HT1080 (cell line): ENCODE measurements around the gene COA8. TPM values are rescaled to one million over a fixed set of nuclear protein-coding genes. Genes with fewer than 3 reads are reported as not detected.

Experiments
- DNase-seq: peaks from one replicate; pipeline ENCODE4 v3.0.0-alpha.2; 2015; ENCODE audit warnings: low read depth
- total RNA-seq: library from RNA; depleted of rRNA; stranded (reverse); fragments of >200 nt; shearing (Covaris generic); gene quantifications from 2 replicates; pipeline ENCODE4 v1.2.3, GENCODE V29; 2014

COA8 gene
- total RNA-seq, 1 experiment from 2014 or later = 50.6 TPM

DNA sequence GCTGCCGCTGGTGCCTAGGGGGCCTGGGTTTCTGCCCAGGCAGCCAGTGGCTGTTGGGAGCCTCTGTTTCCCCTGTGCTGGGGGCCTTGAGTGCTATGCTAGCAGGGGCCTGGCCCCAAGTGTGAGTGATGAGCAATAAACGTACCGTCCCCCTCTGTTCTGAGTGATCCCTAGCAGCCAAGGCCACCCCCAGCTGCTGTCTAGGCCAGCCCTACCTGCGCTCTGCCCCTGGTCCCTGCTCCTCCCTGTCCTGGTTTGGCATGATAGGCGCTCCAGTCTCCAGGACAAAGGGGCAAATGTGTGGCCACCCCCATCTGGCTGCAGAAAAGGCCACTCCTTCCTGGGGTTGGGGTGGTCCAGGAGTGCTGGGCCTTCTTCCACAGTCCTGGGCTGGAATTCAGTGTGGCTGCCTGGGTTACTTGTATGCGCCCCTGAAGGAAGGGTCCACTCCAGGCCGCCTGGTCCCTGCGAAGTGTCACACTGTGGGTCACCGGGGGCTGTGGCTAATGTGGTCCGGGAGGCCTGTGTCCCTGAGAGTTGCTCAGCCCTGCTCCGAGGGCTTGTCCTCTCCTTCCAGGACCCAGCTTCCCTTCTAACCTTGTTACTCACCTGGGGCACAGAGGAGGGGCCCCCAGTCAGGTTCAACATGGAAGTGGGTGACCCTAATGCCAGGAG, 26.7 kb upstream of the COA8 start:
- DNase-seq = no peak

- no peak for DNase-seq
Observed at GRCh38 chr14:103536693-103537092, 26.1 kb upstream of the COA8 start.

DNA sequence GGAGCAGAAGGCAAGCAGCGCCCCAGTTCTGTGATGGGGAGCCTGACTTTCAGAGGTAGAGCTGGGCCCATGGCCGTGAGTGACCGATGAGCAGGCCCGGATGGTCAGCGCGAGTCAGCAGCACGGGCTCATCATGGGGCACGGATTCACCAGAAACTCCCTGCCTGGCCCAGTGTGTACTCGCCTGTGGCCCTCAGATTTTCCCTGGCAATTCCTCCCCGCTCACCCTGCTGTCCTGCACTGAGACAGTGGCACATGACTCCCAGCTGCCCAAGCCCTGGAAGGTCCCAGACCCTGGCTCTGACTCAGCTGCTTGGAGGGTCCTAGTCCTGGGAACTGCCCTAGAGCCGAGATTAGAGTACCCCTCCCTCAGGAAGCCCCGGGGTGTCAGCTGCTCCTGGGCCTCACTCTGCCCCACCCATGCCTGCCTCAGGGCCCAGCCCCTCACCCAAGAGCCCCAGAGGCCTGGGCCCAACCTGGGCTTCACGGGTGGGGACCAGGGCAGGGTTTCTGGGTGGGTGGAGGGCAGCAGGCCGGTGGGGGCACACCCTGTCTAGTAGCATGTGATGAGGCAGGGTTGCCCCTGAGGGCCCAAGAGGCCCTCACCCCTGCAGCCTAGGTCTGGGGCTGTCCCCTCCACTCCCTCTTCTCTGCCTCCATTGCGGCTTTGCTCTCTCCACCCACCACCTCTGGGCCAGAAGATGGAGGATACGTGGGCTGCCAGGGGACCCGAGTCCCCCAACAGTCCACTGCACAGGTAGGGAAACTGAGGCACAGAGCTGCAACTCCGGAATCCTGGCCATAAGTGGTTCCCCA, 25.4 kb upstream of the COA8 start:
- no peak for DNase-seq

GRCh38 chr14:103538291-103539055, 24.3 kb upstream of the COA8 start:
- no peak for DNase-seq

- no peak for DNase-seq
Observed at GRCh38 chr14:103539056-103539825, 23.5 kb upstream of the COA8 start.

DNA sequence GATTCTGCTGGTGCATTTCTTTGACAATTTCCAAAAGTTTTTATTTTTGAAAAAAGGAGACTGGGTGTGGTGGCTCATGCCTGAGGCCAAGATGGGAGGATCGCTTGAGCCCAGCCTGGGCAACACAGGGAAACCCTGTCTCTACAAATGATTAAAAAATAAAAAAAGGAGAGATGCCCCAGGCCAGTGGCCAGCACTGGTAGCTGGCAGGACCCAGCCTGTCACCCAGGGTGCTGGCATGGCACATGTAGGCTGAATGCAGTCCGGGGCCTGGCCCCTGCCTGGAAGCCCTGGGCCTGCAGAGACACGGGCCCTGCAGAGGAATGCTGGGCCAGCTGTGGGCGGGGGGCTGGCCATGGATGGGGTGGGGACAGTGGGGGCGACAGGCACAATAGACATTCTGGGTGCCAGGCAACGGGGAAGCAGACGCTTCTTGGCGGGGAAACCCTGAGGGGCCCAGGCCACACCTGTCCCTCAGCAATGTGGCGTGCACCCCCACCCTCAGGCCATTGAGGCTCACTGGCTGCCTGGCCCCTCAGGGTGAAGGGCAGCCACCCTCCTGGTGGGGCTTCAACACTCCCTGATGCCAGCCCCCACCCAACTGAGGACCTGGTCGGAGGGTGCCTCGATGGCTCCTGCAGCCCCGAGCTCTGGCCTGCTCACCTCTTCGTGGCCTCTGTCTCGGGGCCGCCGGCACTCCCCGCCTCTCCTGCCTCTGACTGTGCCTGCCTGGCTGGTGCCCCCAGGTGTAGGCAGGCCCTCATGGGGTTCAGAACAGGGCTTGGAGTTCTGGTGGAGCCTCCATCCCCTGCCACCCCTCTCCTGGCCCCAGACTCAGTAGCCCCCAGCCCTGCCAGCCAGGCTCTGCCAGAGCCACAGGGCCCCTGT, 21.7 kb upstream of the COA8 start:
- DNase-seq = no peak

GRCh38 chr14:103541709-103542604, 20.8 kb upstream of the COA8 start:
- DNase-seq = no peak

- DNase-seq = no peak
Observed at GRCh38 chr14:103542605-103543088, 20.1 kb upstream of the COA8 start.

DNA sequence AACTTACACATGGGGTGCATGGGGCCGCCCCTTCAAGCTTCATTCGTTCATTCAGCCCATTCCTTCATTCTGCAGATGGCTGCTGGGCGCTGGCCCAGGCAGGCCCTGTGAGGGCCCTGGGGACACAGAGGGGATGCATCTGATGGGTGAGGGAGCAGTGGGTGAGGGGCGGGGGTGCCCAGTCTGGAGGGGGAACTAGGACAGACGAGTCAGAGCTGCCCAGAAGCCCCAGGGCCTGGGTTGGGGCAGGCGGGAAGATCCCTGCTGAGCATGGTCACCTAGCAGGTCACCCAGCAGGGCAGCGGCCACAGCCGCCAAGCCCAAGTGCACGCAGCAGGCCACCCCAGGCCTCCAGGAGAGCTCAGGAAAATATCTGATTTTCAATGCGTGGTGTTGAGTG, 19.6 kb upstream of the COA8 start:
- DNase-seq = no peak

- DNase-seq = no peak
Observed at GRCh38 chr14:103543721-103544387, 18.9 kb upstream of the COA8 start.

- no peak for DNase-seq
Observed at GRCh38 chr14:103544388-103545218, 18.2 kb upstream of the COA8 start.

DNA sequence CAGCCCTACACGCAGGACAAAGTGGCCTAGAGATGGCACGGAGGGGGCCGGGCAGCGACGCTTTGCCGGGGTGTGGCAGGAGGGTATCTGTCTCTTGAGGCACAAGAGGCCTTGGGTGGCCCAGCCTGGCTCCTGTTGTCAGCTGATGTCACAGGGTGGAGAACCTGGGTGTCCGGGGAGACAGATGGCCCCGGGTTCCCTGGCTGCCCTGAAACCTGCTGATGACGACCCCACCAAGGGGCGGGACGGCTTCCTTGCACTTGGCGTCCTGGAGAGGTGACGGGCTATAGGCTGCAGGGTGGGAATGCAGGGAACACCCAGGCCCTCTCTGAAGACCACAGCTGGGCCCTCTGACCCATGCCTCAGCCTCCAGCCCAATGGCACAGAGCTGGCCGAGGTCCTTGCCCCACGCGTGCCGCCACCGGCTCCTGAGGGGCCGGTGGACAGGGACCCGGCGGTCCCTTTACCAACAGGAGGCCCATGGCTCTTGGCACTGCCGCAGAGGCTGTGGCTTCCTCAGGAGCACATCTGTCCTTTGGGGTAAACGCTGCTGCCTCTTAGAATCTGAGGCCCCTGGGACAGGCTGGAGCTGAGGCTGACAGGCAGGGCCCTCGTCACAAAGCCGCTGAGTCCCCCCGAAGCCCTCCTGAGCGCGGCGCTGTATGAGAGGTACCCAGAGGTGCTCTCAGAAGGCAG, 17.4 kb upstream of the COA8 start:
- DNase-seq = no peak

- DNase-seq = no peak
Observed at GRCh38 chr14:103545915-103546651, 16.7 kb upstream of the COA8 start.

DNA sequence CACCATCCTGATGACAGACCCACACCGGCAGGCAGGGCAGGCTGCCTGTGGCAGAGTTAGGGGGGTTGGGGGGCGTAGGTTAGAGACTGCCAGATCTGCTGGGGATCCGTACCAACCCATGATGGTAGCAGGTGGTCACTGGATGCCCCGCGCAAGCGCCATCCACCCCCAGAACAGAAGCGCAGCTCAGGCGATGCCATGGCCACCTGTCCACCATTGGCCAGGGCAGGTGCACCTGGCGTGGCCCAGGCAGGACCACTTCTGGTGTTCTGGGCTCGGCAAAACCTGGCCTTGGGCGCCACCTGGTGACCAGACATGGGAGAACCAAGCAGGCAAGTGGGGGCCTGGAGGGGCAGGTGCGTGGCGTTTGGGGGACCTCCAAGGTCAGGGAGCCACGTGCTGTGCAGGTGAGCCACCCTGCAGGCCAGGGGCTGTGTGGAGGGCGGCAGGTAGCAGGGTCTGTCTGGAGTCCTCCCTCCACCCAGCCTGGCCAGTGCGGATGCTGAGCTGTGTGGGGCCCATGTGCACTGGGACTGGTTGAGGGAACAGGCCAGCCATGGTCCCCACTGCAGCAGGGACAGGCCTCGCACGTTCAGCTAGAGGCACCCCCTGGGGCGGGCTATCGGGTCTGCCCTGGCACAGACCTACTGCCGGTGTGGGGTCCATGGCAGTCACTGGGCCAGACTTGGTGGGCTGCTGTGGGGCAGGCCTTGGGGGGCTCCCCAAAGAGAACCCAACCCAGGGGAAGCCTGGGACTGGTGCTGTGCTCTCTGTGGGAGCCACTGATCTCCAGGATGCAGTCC, 15.9 kb upstream of the COA8 start:
- peak; percentile 46 for DNase-seq

DNA sequence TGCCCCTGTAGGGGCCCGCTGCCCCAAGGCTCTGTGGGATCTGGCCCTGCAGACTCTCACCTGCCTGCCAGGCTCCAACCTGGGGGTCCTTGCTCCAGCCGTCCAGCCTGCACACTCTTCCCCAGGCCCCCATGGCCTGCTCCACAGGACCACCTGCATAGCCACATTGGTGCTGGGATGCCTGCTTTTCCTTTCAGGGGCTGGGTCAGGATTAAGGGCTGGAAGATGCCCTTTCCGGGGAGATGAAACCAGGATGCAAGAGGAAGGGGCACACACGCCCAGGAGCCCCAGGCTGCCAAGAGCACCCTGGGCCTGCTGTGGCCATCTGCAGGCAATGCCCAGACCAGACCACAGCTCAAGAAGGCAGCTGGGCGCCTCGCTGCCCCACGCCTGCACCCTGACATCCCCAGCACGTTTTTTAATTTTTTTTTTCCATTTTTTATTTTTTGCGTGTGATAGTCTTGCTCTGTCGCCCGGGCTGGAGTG, 15.3 kb upstream of the COA8 start:
- DNase-seq = no peak
